Measurements from ENCODE around the gene ZMYND12. TPM values are rescaled to one million over a fixed set of nuclear protein-coding genes. Genes with fewer than 3 reads are reported as not detected.

Gene ZMYND12
- total and polyA plus RNA-seq, 2 donors (not counting 3 experiments of a cell fraction or from before 2014, with no cell fraction given) = 0.33 to 0.40 TPM

DNA sequence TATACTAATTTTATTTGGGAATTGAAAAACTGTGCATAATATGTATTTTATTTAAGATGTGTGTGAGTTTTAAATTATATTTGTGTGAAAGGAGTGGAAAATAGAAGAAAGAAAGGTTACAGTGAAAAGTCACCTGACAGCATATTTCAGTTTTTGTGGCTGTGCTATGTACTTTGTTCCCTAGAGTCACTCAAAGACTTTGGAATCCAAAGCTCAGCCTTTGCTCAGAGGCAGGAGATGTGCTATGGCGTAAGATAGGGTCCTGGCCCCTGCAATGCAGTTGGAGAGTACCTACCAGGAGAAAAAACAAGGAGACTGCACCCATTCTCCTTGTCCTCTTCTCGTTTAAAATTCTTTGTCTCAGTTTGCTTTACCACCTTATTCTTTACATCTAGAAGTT is 10.2 kb upstream of the ZMYND12 start:
- Histone ChIP-seq H4K20me1 (replicated peaks; ENCODE audit: control insufficient read depth, extremely low read depth, insufficient read depth, low read length) (no peaks in the 10 kb centered on the region), H3K4me3 (replicated peaks in 1 of 3; ENCODE audit: insufficient read depth in 1 of 3, low read depth in 1 of 3, low read length in 3 of 3) (no peak overlapping the region), H3K9me3 (replicated peaks; ENCODE audit: control insufficient read depth, insufficient read depth, low read length) (no peaks in the 10 kb centered on the region), H3K4me2 (ENCODE audit: insufficient read depth, low read length) (no peak overlapping the region), H3K9ac (replicated peaks; ENCODE audit: extremely low read depth, insufficient read depth, low read length) (no peak overlapping the region), H3K4me1 (ENCODE audit: control insufficient read depth, extremely low read depth, insufficient read depth, low read length) (peaks cover 7% of the 10 kb centered on the region), H3K36me3 (ENCODE audit: control insufficient read depth in 2 of 2, extremely low read depth in 1 of 2, insufficient read depth in 2 of 2, low read length in 2 of 2) (no peaks in the 10 kb centered on the region), H3K9me1 (replicated peaks; ENCODE audit: control insufficient read depth, extremely low read depth, insufficient read depth, low read length) (no peaks in the 10 kb centered on the region), H3K27me3 (ENCODE audit: control insufficient read depth in 2 of 2, insufficient read depth in 2 of 2, low read length in 2 of 2) (peaks cover 13 to 17% of the 10 kb centered on the region in 2 experiments), H3K27ac (ENCODE audit: insufficient read depth, low read depth, low read length) (no peak overlapping the region), H2AFZ (ENCODE audit: low read depth, low read length) (no peak overlapping the region), H3K79me2 (ENCODE audit: control insufficient read depth, insufficient read depth, low read length) (no peaks in the 10 kb centered on the region)
- intact Hi-C loops (cut with micrococcal nuclease) (no loop called here), dilution Hi-C loops (cut with MboI; ENCODE audit: extremely low pct_ligation_motif_present, low sequenced_read_pairs) (no loop called here)
- no peak for DNase-seq (ENCODE audit: low read depth, low spot score)
- POLR2A ChIA-PET = no interaction called here
- FAIRE-seq = no peak
- TF ChIP-seq POLR2AphosphoS5 (IDR thresholded peaks at IDR 0.05; ENCODE audit: insufficient read depth, low read depth, low read length) = no peak
- no peak for TF ChIP-seq POLR2A (IDR thresholded peaks at IDR 0.05; ENCODE audit: low read depth, low read length)
- CTCF ChIA-PET = no interaction called here
- no TSS peak for BruUV-seq (replicated peaks)

DNA sequence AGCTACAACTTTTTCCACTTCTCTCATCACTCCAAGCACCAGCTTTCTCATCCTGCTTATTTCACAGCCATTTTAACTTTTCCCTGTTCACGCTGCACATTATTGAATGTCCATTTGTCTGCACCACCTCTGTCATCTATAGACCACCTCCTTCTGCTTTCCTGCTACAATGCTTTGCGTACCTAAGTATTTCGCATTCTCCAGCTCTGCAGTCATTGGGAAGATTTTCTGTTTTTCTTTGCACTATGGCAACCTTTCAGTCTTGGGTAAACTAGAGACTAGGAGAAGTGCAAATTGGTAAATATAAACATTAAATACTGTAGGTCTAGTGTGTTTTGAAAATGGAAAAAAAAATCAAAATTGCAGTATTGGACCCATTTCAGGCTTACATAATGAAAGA is 8.1 kb upstream of the ZMYND12 start:
- H3K9ac ChIP-seq (replicated peaks; ENCODE audit: extremely low read depth, insufficient read depth, low read length) = no peak overlapping the region
- intact Hi-C loops (cut with micrococcal nuclease) (loop anchor here (1.0 to 2.0 kb wide), 5 partner anchors 59 to 291 kb away; partner anchors contain the start of genes FOXJ3, PPIH and RIMKLA), dilution Hi-C loops (cut with MboI; ENCODE audit: extremely low pct_ligation_motif_present, low sequenced_read_pairs) (no loop called here)
- H3K27me3 ChIP-seq (ENCODE audit: control insufficient read depth in 2 of 2, insufficient read depth in 2 of 2, low read length in 2 of 2) = peaks cover 6 to 8% of the 10 kb centered on the region in 2 experiments
- no peak for FAIRE-seq
- H2AFZ ChIP-seq (ENCODE audit: low read depth, low read length) = peak overlapping the region; percentile 92
- no peak for DNase-seq (ENCODE audit: low read depth, low spot score)
- no peaks in the 10 kb centered on the region for H3K9me3 ChIP-seq (replicated peaks; ENCODE audit: control insufficient read depth, insufficient read depth, low read length)
- H3K4me3 ChIP-seq (replicated peaks in 1 of 3; ENCODE audit: insufficient read depth in 1 of 3, low read depth in 1 of 3, low read length in 3 of 3) = peak overlapping the region in 1 of 3 experiments; percentile 79
- peak overlapping the region; percentile 90 for H3K4me2 ChIP-seq (ENCODE audit: insufficient read depth, low read length)
- H3K36me3 ChIP-seq (ENCODE audit: control insufficient read depth in 2 of 2, extremely low read depth in 1 of 2, insufficient read depth in 2 of 2, low read length in 2 of 2) = no peaks in the 10 kb centered on the region
- H4K20me1 ChIP-seq (replicated peaks; ENCODE audit: control insufficient read depth, extremely low read depth, insufficient read depth, low read length) = no peaks in the 10 kb centered on the region
- CTCF ChIA-PET = no interaction called here
- POLR2A ChIA-PET = no interaction called here
- no TSS peak for BruUV-seq (replicated peaks)
- H3K27ac ChIP-seq (ENCODE audit: insufficient read depth, low read depth, low read length) = no peak overlapping the region
- no peaks in the 10 kb centered on the region for H3K9me1 ChIP-seq (replicated peaks; ENCODE audit: control insufficient read depth, extremely low read depth, insufficient read depth, low read length)
- TF ChIP-seq, protein P1, sequence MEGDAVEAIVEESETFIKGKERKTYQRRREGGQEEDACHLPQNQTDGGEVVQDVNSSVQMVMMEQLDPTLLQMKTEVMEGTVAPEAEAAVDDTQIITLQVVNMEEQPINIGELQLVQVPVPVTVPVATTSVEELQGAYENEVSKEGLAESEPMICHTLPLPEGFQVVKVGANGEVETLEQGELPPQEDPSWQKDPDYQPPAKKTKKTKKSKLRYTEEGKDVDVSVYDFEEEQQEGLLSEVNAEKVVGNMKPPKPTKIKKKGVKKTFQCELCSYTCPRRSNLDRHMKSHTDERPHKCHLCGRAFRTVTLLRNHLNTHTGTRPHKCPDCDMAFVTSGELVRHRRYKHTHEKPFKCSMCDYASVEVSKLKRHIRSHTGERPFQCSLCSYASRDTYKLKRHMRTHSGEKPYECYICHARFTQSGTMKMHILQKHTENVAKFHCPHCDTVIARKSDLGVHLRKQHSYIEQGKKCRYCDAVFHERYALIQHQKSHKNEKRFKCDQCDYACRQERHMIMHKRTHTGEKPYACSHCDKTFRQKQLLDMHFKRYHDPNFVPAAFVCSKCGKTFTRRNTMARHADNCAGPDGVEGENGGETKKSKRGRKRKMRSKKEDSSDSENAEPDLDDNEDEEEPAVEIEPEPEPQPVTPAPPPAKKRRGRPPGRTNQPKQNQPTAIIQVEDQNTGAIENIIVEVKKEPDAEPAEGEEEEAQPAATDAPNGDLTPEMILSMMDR (IDR thresholded peaks at IDR 0.05; ENCODE audit: extremely low read depth in 1 of 2, insufficient read depth in 1 of 2, low read depth in 1 of 2, low read length in 2 of 2) = no peak
- TF ChIP-seq FOS (IDR thresholded peaks at IDR 0.05; ENCODE audit: borderline replicate concordance, insufficient read depth, low read length) = no peak
- TF ChIP-seq, protein P2, sequence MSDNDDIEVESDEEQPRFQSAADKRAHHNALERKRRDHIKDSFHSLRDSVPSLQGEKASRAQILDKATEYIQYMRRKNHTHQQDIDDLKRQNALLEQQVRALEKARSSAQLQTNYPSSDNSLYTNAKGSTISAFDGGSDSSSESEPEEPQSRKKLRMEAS (IDR thresholded peaks at IDR 0.05; ENCODE audit: insufficient read depth, insufficient read length) = no peak
- no peak for TF ChIP-seq EZH2 (IDR thresholded peaks at IDR 0.05; ENCODE audit: borderline replicate concordance, low read depth, low read length, severe bottlenecking)
- no peaks in the 10 kb centered on the region for H3K79me2 ChIP-seq (ENCODE audit: control insufficient read depth, insufficient read depth, low read length)
- H3K4me1 ChIP-seq (ENCODE audit: control insufficient read depth, extremely low read depth, insufficient read depth, low read length) = peaks cover 7% of the 10 kb centered on the region
